Stomach smooth muscle (tissue), 2 donors: ENCODE measurements around the gene TFCP2.

Experiments
- H3K27ac ChIP-seq: one replicate; pipeline ENCODE4 v1.7.0; 2013; ENCODE audit warnings: mild to moderate bottlenecking, low read length, inconsistent platforms
- H3K27me3 ChIP-seq, 2 donors: one replicate each; pipeline ENCODE4 v1.7.0; 2013; ENCODE audit warnings: low read length in 2 of 2; ENCODE audit not compliant: insufficient read depth in 2 of 2, control insufficient read depth in 1 of 2
- H3K36me3 ChIP-seq, 2 donors: one replicate each; pipeline ENCODE4 v1.7.0; 2013; ENCODE audit warnings: low read length in 2 of 2; ENCODE audit not compliant: control insufficient read depth in 2 of 2, insufficient read depth in 2 of 2
- H3K4me1 ChIP-seq: one replicate; pipeline ENCODE4 v1.7.0; 2013; ENCODE audit warnings: low read length; ENCODE audit not compliant: control insufficient read depth, insufficient read depth
- H3K4me3 ChIP-seq, 2 donors: one replicate each; pipeline ENCODE4 v1.7.0; 2013; ENCODE audit warnings: low read length in 2 of 2
- H3K9ac ChIP-seq, 2 donors: one replicate each; pipeline ENCODE4 v1.7.0; 2013; ENCODE audit warnings: low read length in 2 of 2, mild to moderate bottlenecking in 1 of 2
- H3K9me3 ChIP-seq, 2 donors: one replicate each; pipeline ENCODE4 v1.7.0; 2013; ENCODE audit warnings: low read length in 2 of 2; ENCODE audit not compliant: control insufficient read depth in 2 of 2
- donor health status: healthy.
- donor health status: Pancreatic carcinoma.

Gene TFCP2

DNA sequence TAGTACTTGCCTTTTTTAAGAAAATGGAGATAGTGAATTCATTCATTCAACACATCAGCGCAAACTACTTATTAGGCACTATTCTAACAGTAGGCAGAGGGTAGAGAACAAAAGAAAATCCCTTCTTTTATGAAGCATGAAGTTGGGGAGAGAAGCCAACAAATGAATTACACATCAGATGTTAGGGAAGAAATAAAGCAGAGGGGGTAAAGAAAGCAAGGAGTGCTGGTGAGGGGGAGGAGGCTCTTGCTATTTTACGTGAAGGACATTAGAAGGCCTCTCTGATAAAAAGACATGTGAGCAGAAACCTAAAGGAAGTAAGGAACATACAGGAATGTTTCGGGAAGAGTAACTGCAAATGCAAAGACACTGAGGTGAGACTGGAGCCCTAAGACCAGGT is 22.2 kb downstream of the TFCP2 start:
- Histone ChIP-seq H3K4me1 (no peaks in the 10 kb centered on the region), H3K4me3 (no peak overlapping the region), H3K36me3 (no peaks in the 10 kb centered on the region), H3K9ac (no peak overlapping the region), H3K27ac (no peak overlapping the region), H3K27me3 (no peaks in the 10 kb centered on the region), H3K9me3 (no peaks in the 10 kb centered on the region)

- H3K27ac ChIP-seq: no peak overlapping the region
- H3K27me3 ChIP-seq: no peaks in the 10 kb centered on the region
- no peaks in the 10 kb centered on the region for H3K36me3 ChIP-seq
- no peaks in the 10 kb centered on the region for H3K9me3 ChIP-seq
- no peaks in the 10 kb centered on the region for H3K4me1 ChIP-seq
- H3K9ac ChIP-seq: no peak overlapping the region
- no peak overlapping the region for H3K4me3 ChIP-seq
Observed at GRCh38 chr12:51147309-51147708, 25.6 kb downstream of the TFCP2 start.

GRCh38 chr12:51139292-51139844 is 33.6 kb downstream of the TFCP2 start:
- Histone ChIP-seq H3K4me1 (no peaks in the 10 kb centered on the region), H3K27ac (no peak overlapping the region), H3K27me3 (no peaks in the 10 kb centered on the region), H3K9ac (no peak overlapping the region), H3K4me3 (no peak overlapping the region), H3K9me3 (no peaks in the 10 kb centered on the region), H3K36me3 (peaks cover 0 to 5% of the 10 kb centered on the region in 2 donors)

GRCh38 chr12:51132693-51133092 is 40.2 kb downstream of the TFCP2 start:
- Histone ChIP-seq H3K4me1 (no peaks in the 10 kb centered on the region), H3K36me3 (peaks cover 0 to 2% of the 10 kb centered on the region in 2 donors), H3K9me3 (no peaks in the 10 kb centered on the region), H3K27me3 (no peaks in the 10 kb centered on the region), H3K9ac (no peak overlapping the region), H3K4me3 (no peak overlapping the region), H3K27ac (no peak overlapping the region)

- Histone ChIP-seq H3K27me3 (no peaks in the 10 kb centered on the region), H3K9ac (no peak overlapping the region), H3K4me3 (no peak overlapping the region), H3K9me3 (no peaks in the 10 kb centered on the region), H3K36me3 (peaks cover 0 to 2% of the 10 kb centered on the region in 2 donors), H3K4me1 (no peaks in the 10 kb centered on the region), H3K27ac (no peak overlapping the region)
Observed at GRCh38 chr12:51131745-51132521, 41.0 kb downstream of the TFCP2 start.

DNA sequence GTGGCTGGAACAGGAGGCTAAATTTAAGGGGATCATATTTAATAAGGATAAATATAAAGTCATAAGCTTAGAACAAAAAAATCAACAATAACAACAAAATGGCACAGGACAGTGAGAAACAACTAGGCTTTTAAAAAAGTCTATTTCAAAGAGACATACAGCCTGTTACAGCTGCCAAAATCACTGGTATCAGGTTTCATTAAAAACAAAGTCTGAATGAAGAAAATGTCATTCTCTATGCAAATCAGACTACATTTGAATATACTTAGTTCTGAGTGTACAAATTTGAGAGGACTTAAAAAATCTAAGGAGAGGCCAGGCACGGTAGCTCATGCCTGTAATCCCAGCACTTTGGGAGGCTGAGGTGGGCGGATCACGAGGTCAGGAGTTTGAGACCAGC is 44.0 kb downstream of the TFCP2 start:
- Histone ChIP-seq H3K4me1 (no peaks in the 10 kb centered on the region), H3K36me3 (peaks cover 3 to 6% of the 10 kb centered on the region in 2 donors), H3K9me3 (no peaks in the 10 kb centered on the region), H3K4me3 (no peak overlapping the region), H3K27me3 (no peaks in the 10 kb centered on the region), H3K27ac (no peak overlapping the region), H3K9ac (no peak overlapping the region)

- H3K4me1 ChIP-seq: no peaks in the 10 kb centered on the region
- peaks cover 3 to 6% of the 10 kb centered on the region in 2 donors for H3K36me3 ChIP-seq
- H3K27me3 ChIP-seq: no peaks in the 10 kb centered on the region
- no peaks in the 10 kb centered on the region for H3K9me3 ChIP-seq
- no peak overlapping the region for H3K27ac ChIP-seq
- no peak overlapping the region for H3K9ac ChIP-seq
- H3K4me3 ChIP-seq: no peak overlapping the region
Observed at GRCh38 chr12:51127050-51127729, 45.7 kb downstream of the TFCP2 start.

DNA sequence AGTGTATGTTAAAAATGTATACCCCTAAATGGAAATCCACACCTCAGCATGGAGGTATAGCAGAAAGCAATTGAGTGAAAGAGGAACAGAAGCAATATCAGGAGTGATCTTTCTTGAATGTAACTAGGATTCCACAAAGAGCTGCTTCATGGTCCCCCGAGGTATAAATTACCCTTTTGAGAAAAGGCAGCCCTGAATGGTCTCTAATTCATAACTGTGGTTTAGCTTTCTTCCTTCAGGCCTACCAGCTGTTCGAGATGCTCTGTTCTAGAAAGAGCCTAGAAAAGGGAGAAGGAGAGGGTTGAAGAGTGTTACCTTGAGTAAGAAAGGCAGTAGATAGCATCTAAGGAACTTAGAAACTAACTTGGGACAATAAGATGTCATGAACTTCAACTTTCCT is 46.6 kb downstream of the TFCP2 start:
- H3K27me3 ChIP-seq: no peaks in the 10 kb centered on the region
- peaks cover 3 to 6% of the 10 kb centered on the region in 2 donors for H3K36me3 ChIP-seq
- no peak overlapping the region for H3K9ac ChIP-seq
- H3K9me3 ChIP-seq: no peaks in the 10 kb centered on the region
- no peak overlapping the region for H3K27ac ChIP-seq
- H3K4me3 ChIP-seq: no peak overlapping the region
- no peaks in the 10 kb centered on the region for H3K4me1 ChIP-seq

GRCh38 chr12:51124504-51124903 is 48.4 kb downstream of the TFCP2 start:
- Histone ChIP-seq H3K4me3 (no peak overlapping the region), H3K4me1 (no peaks in the 10 kb centered on the region), H3K9ac (no peak overlapping the region), H3K27ac (no peak overlapping the region), H3K9me3 (no peaks in the 10 kb centered on the region), H3K36me3 (peaks cover 3 to 6% of the 10 kb centered on the region in 2 donors), H3K27me3 (no peaks in the 10 kb centered on the region)

- Histone ChIP-seq H3K9ac (no peak overlapping the region), H3K9me3 (no peaks in the 10 kb centered on the region), H3K27ac (no peak overlapping the region), H3K36me3 (peaks cover 3 to 6% of the 10 kb centered on the region in 2 donors), H3K4me3 (no peak overlapping the region), H3K4me1 (no peaks in the 10 kb centered on the region), H3K27me3 (no peaks in the 10 kb centered on the region)
Observed at GRCh38 chr12:51122844-51123243, 50.1 kb downstream of the TFCP2 start.

- H3K36me3 ChIP-seq: peaks cover 0 to 11% of the 10 kb centered on the region in 2 donors
- no peaks in the 10 kb centered on the region for H3K4me1 ChIP-seq
- H3K27me3 ChIP-seq: no peaks in the 10 kb centered on the region
- no peak overlapping the region for H3K4me3 ChIP-seq
- H3K9ac ChIP-seq: no peak overlapping the region
- no peak overlapping the region for H3K27ac ChIP-seq
- no peaks in the 10 kb centered on the region for H3K9me3 ChIP-seq
Observed at GRCh38 chr12:51118706-51119105, 54.2 kb downstream of the TFCP2 start.
